Endothelial cell of hepatic sinusoid (primary cell): ENCODE measurements around the gene OR4F17.
"Not testable (repeated sequence)": the region's sequence is repeated elsewhere in the genome, so short reads cannot be mapped to it uniquely, and the experiment has no call there.

Experiments
- in situ Hi-C: cut with HindIII; loops from 2 replicates; pipeline ENCODE4 v1.10.0; 2017; ENCODE audit warnings: low sequenced_read_pairs

The OR4F17 gene, protein sequence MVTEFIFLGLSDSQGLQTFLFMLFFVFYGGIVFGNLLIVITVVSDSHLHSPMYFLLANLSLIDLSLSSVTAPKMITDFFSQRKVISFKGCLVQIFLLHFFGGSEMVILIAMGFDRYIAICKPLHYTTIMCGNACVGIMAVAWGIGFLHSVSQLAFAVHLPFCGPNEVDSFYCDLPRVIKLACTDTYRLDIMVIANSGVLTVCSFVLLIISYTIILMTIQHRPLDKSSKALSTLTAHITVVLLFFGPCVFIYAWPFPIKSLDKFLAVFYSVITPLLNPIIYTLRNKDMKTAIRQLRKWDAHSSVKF

DNA sequence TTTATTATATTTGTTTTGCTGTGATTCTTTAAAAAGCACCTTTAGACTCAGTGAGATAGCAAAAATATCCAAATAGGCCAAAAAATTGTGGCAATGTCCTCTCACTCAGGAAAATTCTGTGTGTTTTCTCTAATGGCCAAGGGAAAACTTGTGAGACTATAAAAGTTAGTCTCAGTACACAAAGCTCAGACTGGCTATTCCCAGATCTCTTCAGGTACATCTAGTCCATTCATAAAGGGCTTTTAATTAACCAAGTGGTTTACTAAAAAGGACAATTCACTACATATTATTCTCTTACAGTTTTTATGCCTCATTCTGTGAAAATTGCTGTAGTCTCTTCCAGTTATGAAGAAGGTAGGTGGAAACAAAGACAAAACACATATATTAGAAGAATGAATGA, at the start of gene OR4F17:
Gene OR4F17 (plus strand): TSS at position 301 of the 400 bp plus-strand sequence. CDS start 3,575 bp downstream, outside the sequence.
- in situ Hi-C loops: not testable (repeated sequence)

DNA sequence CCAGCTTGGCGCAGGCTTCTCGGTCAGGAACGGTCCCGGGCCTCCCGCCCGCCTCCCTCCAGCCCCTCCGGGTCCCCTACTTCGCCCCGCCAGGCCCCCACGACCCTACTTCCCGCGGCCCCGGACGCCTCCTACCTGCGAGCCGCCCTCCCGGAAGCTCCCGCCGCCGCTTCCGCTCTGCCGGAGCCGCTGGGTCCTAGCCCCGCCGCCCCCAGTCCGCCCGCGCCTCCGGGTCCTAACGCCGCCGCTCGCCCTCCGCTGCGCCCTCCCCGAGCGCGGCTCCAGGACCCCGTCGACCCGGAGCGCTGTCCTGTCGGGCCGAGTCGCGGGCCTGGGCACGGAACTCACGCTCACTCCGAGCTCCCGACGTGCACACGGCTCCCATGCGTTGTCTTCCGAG, 36.1 kb upstream of the OR4F17 start:
- in situ Hi-C loops: not testable (repeated sequence)

DNA sequence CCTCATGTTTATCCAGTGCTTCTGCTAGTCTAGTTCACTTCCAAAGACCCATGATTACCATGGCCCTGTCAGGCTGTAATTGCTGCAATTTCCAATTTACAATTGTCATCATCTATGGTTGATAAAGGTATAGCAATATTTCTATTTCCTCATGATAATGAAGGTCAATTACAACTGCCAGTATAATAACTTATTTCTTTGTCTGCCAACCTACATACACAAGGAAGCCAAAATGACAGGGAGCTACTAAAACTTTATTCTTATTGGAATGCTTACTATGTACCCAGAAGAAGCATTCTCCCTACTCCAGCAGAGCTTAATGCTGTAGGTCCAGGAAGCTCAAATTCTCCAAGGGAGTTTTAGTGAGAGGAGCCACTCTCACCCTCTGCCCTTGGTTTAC, 24.0 kb upstream of the OR4F17 start:
- in situ Hi-C loops: not testable (repeated sequence)

DNA sequence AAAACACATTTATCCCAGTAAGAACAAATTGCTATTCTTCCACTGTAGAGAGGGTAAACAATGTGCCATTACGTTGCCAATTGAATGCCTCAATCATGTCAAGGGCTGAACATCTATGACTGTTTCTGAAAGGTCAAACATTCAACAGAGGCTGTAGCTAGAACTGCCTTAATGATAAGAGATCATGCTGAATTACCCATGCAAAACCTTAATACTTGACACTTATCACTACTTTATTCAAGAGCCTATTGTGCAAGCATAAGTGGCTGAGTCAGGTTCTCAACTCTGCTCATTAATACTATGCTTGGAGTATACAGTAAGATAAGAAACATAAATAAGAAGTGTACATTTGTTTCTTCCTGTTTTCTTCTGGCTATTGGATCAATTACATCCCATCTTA, 23.3 kb upstream of the OR4F17 start:
- in situ Hi-C loops: not testable (repeated sequence)

DNA sequence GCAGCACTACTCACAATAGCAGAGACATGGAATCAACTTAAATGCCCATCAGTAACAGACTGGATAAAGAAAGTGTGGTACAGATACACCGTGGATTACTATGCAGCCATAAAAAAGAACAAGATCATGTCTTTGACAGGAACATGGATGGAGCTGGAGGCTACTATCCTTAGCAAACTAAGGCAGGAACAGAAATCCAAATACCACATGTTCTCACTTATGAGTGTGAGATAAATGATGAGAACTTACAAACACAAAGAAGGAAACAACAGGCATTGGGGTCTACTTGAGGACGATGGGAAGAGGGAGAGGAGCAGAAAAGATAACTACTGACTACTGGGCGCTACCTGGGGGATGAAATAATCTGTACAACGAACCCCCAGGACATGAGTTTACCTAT, 16.2 kb upstream of the OR4F17 start:
- in situ Hi-C loops: not testable (repeated sequence)

DNA sequence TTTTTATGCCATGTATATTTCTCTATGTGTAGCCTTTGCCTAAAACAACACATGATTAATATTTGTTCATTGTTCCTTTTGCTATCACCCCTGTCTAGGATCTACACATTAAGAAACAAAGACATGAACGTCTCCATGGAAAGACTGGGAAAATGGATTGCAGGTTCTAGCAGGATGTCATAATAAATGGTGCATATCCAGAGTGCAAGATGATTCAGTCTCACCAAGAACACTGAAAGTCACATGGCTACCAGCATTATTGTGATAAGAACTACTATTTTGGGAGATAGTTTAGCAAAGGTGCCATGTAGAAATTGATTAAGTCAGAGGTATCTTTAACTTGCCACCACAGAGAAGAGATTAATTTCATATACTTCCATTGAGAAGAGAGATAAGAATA, 12.1 kb upstream of the OR4F17 start:
- in situ Hi-C loops: not testable (repeated sequence)

DNA sequence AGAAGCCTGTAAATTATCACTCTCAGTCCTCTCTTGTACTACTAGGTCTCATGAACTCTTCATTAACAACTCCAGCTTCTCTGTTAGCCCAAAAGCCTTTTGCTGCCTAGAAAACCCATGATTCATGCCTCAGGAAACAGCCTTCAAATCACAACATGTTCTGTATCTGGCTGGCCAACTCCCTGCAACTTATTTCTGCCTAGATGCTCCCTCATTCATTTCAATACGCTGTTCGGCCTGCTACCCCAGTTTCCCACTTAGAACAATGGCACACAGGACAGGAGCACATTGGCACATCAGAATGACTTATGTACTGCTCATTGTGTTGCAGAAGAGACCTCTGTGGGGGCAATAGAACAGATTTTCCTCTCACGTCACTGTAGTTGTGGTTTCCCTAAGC, 9.3 kb upstream of the OR4F17 start:
- in situ Hi-C loops: not testable (repeated sequence)

DNA sequence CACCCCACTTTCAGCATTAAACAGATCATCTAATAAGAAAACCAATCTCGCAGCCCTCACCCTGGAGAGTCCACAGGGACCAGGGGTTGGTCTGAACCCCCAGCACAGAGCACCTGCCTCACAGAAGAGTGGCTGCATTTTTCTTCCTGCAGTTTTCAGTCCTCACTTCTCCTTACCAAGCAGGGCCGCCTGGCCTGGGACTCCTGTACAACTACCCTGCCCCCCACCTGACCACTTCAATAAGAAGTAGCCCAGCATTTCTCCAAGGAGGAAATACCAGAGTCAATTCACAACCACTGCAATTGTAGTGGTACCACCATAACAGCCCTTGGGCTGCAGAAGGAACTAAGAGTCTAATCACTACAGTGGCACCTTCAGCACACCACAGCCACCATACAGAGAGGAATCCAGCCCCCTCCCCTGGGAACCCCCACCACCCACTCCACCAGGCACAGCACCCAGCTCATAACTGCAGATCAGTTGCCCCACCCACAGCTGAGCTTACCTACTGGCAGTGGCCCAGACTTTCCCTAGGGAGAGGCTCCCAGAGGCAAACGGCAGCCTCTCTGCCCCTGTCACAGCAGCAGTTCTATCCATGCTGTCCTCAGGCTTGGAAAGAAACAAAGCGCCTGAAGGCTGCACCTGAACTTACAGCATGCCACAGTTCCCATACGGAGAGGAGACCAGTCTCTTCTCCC, 13.7 kb downstream of the OR4F17 start:
- in situ Hi-C loops: not testable (repeated sequence)
